Neural cell (in vitro differentiated cells): ENCODE data around the gene ERCC6L. TPM values are rescaled to one million over a fixed set of nuclear protein-coding genes. Genes with fewer than 3 reads are reported as not detected.

Source experiments
- H2AFZ ChIP-seq: fragments of 200-600, 300-800 bp; sonication (generic), shearing (Covaris generic); 2 replicates; pipeline ENCODE4 v1.6.0; 2014; ENCODE audit warnings: low read depth, mild to moderate bottlenecking, antibody characterized with exemption, low read length, moderate library complexity
- H3F3A ChIP-seq: fragments of 200-600 bp; shearing (Covaris generic); 2 replicates; pipeline ENCODE4 v1.6.1; 2016; ENCODE audit warnings: mild to moderate bottlenecking, moderate library complexity, mixed read lengths, antibody characterized with exemption, low read length; ENCODE audit not compliant: insufficient read depth, poor library complexity, severe bottlenecking
- H3K27ac ChIP-seq: fragments of 200-600, 300-800 bp; sonication (generic), shearing (Covaris generic); 2 replicates; pipeline ENCODE4 v1.5.1; 2014; ENCODE audit warnings: mild to moderate bottlenecking, low read length, moderate library complexity
- H3K27me3 ChIP-seq: fragments of 300-800, 200-600 bp; sonication (generic), shearing (Covaris generic); 2 replicates; pipeline ENCODE4 v1.6.0; 2014; ENCODE audit warnings: mild to moderate bottlenecking, low read depth, low read length, moderate library complexity; ENCODE audit not compliant: insufficient read depth
- H3K36me3 ChIP-seq: fragments of 300-800, 200-600 bp; sonication (generic), shearing (Covaris generic); 2 replicates; pipeline ENCODE4 v1.5.1; 2014; ENCODE audit warnings: mild to moderate bottlenecking, antibody characterized with exemption, low read length, moderate library complexity; ENCODE audit not compliant: insufficient read depth
- H3K4me2 ChIP-seq: fragments of 300-800, 200-600 bp; sonication (generic), shearing (Covaris generic); 2 replicates; pipeline ENCODE4 v1.6.0; 2014; ENCODE audit warnings: mild to moderate bottlenecking, low read length
- H3K4me3 ChIP-seq: fragments of 300-800, 200-600 bp; sonication (generic), shearing (Covaris generic); 2 replicates; pipeline ENCODE4 v1.5.1; 2014; ENCODE audit warnings: mild to moderate bottlenecking, low read length, moderate library complexity
- H3K79me2 ChIP-seq: fragments of 200-600 bp; shearing (Covaris generic); replicated peaks from 2 replicates; pipeline ENCODE4 v1.6.0; 2014; ENCODE audit warnings: mild to moderate bottlenecking, low read length, moderate library complexity; ENCODE audit not compliant: insufficient read depth
- H3K9ac ChIP-seq: fragments of 300-800, 200-600 bp; sonication (generic), shearing (Covaris generic); 2 replicates; pipeline ENCODE4 v1.6.1; 2016; ENCODE audit warnings: mild to moderate bottlenecking, low read length, mixed read lengths
- H3K9me2 ChIP-seq: fragments of 200-600 bp; shearing (Covaris generic); 2 replicates; pipeline ENCODE4 v1.6.1; 2016; ENCODE audit warnings: mild to moderate bottlenecking, low read length, mixed read lengths; ENCODE audit not compliant: insufficient read depth
- H3K9me3 ChIP-seq: fragments of 200-600, 300-800 bp; sonication (generic), shearing (Covaris generic); 2 replicates; pipeline ENCODE4 v1.6.1; 2016; ENCODE audit warnings: mild to moderate bottlenecking, mixed run types, low read length, moderate library complexity, mixed read lengths
- H4K20me1 ChIP-seq: fragments of 200-600 bp; shearing (Covaris generic); 2 replicates; pipeline ENCODE4 v1.6.1; 2016; ENCODE audit warnings: mild to moderate bottlenecking, mixed run types; ENCODE audit not compliant: insufficient read depth
- EP300 ChIP-seq: fragments of 450-650 bp; conservative IDR thresholded peaks from 2 replicates; pipeline ENCODE4 v1.6.1; 2014; ENCODE audit warnings: antibody characterized with exemption, mild to moderate bottlenecking, moderate library complexity; ENCODE audit not compliant: poor library complexity, severe bottlenecking
- EZH2 ChIP-seq: fragments of 200-600, 300-800 bp; shearing (Covaris generic), sonication (generic); IDR thresholded peaks from 2 replicates; pipeline ENCODE4 v1.6.1; 2014; ENCODE audit warnings: antibody characterized with exemption, low read length, borderline replicate concordance, mild to moderate bottlenecking; ENCODE audit not compliant: insufficient read depth, poor library complexity, severe bottlenecking
- MXI1 ChIP-seq: fragments of 450-650 bp; conservative IDR thresholded peaks from 2 replicates; pipeline ENCODE4 v1.6.1; 2014; ENCODE audit warnings: antibody characterized with exemption, mild to moderate bottlenecking; ENCODE audit not compliant: poor library complexity, severe bottlenecking
- POLR2AphosphoS5 ChIP-seq: IDR thresholded peaks from 2 replicates; pipeline ENCODE4 v1.6.1; 2012
- RAD21 ChIP-seq: fragments of 450-650 bp; conservative IDR thresholded peaks from 2 replicates; pipeline ENCODE4 v1.6.1; 2014; ENCODE audit warnings: antibody characterized with exemption, mild to moderate bottlenecking, moderate library complexity
- SMC3 ChIP-seq: fragments of 450-650 bp; conservative IDR thresholded peaks from 2 replicates; pipeline ENCODE4 v1.6.1; 2014; ENCODE audit warnings: antibody characterized with exemption, mild to moderate bottlenecking, moderate library complexity; ENCODE audit not compliant: poor library complexity
- TAF1 ChIP-seq: IDR thresholded peaks from 2 replicates; pipeline ENCODE4 v1.6.1; 2012; ENCODE audit warnings: low read depth
- polyA plus RNA-seq: library from polyadenylated mRNA; depleted of rRNA; stranded (reverse); fragments of >200 nt; gene quantifications from 2 replicates; pipeline ENCODE4 v1.2.3, GENCODE V29; 2014
- TF ChIP-seq, protein P1 (sequence below): fragments of 450-650 bp; IDR thresholded peaks from 2 replicates; pipeline ENCODE4 v1.5.1; 2014; ENCODE audit warnings: antibody characterized with exemption, mild to moderate bottlenecking, moderate library complexity; ENCODE audit not compliant: poor library complexity, severe bottlenecking
- TF ChIP-seq, protein P2 (sequence below): IDR thresholded peaks from 2 replicates; pipeline ENCODE4 v1.6.1; 2012; ENCODE audit warnings: borderline replicate concordance

ERCC6L gene
- polyA plus RNA-seq, 1 donor from 2014 or later: 0.28 TPM

DNA sequence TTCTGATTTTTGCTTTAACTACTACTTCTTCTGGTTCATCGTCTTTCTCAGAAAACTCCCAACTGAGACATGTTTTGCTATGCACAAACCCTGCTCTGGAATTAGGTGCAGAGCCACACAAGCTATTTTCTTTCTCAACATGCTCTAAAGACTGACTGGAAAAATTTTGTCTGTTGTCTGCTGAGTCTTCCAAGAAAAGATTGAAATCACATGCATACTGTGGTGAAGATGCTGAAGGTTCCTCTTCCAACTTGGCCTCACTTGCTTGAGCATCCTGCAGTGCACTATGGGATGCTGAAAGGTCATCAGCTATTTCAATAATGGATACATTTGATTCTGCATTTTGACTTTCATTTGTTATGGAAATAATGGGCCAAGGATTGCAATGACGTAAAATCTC, 33.1 kb downstream of the ERCC6L start:
- TF ChIP-seq, protein P1, sequence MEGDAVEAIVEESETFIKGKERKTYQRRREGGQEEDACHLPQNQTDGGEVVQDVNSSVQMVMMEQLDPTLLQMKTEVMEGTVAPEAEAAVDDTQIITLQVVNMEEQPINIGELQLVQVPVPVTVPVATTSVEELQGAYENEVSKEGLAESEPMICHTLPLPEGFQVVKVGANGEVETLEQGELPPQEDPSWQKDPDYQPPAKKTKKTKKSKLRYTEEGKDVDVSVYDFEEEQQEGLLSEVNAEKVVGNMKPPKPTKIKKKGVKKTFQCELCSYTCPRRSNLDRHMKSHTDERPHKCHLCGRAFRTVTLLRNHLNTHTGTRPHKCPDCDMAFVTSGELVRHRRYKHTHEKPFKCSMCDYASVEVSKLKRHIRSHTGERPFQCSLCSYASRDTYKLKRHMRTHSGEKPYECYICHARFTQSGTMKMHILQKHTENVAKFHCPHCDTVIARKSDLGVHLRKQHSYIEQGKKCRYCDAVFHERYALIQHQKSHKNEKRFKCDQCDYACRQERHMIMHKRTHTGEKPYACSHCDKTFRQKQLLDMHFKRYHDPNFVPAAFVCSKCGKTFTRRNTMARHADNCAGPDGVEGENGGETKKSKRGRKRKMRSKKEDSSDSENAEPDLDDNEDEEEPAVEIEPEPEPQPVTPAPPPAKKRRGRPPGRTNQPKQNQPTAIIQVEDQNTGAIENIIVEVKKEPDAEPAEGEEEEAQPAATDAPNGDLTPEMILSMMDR: no peak
- TF ChIP-seq RAD21: no peak
- H3K27me3 ChIP-seq: no peaks in the 10 kb centered on the region
- H3K4me3 ChIP-seq: no peak overlapping the region
- no peaks in the 10 kb centered on the region for H3K9me2 ChIP-seq
- H3F3A ChIP-seq: no peaks in the 10 kb centered on the region
- no peak overlapping the region for H3K9ac ChIP-seq
- no peak overlapping the region for H3K4me2 ChIP-seq
- no peaks in the 10 kb centered on the region for H3K9me3 ChIP-seq
- H3K27ac ChIP-seq: no peak overlapping the region
- no peaks in the 10 kb centered on the region for H4K20me1 ChIP-seq
- no peaks in the 10 kb centered on the region for H3K79me2 ChIP-seq
- H3K36me3 ChIP-seq: no peaks in the 10 kb centered on the region
- H2AFZ ChIP-seq: no peak overlapping the region

DNA sequence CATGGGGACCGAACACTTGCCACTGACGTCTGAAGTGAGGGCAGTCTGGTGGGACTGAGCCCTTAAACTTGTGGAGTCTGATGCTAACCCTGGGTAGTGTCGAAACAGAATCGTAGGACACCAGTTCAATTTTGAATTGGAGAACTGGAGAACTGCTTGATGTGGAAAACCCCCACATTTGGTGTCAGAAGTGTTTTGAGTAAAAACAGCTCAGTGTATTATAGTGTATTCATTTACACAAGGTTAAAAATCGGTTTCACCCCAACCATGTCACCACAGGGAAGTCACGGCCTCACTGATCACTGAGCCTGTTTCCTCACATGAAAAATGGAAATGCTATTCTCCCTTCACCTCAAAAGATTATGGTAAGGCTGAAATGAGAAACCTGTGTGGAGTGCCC, 35.4 kb downstream of the ERCC6L start:
- no peak overlapping the region for H3K4me2 ChIP-seq
- H3K27ac ChIP-seq: no peak overlapping the region

More for the DNA sequence above, 35.4 kb downstream of the ERCC6L start:
- no peaks in the 10 kb centered on the region for H3K36me3 ChIP-seq
- H3K4me3 ChIP-seq: no peak overlapping the region
- H3K9me3 ChIP-seq: no peaks in the 10 kb centered on the region
- no peaks in the 10 kb centered on the region for H4K20me1 ChIP-seq
- no peak overlapping the region for H2AFZ ChIP-seq
- H3F3A ChIP-seq: no peaks in the 10 kb centered on the region
- no peak for TF ChIP-seq RAD21
- TF ChIP-seq, protein P2, sequence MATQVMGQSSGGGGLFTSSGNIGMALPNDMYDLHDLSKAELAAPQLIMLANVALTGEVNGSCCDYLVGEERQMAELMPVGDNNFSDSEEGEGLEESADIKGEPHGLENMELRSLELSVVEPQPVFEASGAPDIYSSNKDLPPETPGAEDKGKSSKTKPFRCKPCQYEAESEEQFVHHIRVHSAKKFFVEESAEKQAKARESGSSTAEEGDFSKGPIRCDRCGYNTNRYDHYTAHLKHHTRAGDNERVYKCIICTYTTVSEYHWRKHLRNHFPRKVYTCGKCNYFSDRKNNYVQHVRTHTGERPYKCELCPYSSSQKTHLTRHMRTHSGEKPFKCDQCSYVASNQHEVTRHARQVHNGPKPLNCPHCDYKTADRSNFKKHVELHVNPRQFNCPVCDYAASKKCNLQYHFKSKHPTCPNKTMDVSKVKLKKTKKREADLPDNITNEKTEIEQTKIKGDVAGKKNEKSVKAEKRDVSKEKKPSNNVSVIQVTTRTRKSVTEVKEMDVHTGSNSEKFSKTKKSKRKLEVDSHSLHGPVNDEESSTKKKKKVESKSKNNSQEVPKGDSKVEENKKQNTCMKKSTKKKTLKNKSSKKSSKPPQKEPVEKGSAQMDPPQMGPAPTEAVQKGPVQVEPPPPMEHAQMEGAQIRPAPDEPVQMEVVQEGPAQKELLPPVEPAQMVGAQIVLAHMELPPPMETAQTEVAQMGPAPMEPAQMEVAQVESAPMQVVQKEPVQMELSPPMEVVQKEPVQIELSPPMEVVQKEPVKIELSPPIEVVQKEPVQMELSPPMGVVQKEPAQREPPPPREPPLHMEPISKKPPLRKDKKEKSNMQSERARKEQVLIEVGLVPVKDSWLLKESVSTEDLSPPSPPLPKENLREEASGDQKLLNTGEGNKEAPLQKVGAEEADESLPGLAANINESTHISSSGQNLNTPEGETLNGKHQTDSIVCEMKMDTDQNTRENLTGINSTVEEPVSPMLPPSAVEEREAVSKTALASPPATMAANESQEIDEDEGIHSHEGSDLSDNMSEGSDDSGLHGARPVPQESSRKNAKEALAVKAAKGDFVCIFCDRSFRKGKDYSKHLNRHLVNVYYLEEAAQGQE: no peak
- no peak for TF ChIP-seq EP300
- TF ChIP-seq TAF1: no peak
- no peak for TF ChIP-seq SMC3
- TF ChIP-seq EZH2: no peak
- TF ChIP-seq MXI1: no peak
- TF ChIP-seq, protein P1: no peak
- no peak for TF ChIP-seq POLR2AphosphoS5
- H3K27me3 ChIP-seq: no peaks in the 10 kb centered on the region
- H3K79me2 ChIP-seq: no peaks in the 10 kb centered on the region
- no peaks in the 10 kb centered on the region for H3K9me2 ChIP-seq
- no peak overlapping the region for H3K9ac ChIP-seq
